SK-N-DZ (cell line): ENCODE results near the gene SRRM3.
A peak's percentile ranks its signal among the peaks of the same experiment; 100 is the strongest.
"Not testable (repeated sequence)": the region's sequence is repeated elsewhere in the genome, so short reads cannot be mapped to it uniquely, and the experiment has no call there.

ENCODE experiments used
- DNase-seq: peaks from one replicate; pipeline ENCODE4 v3.0.0-alpha.2; 2015; ENCODE audit warnings: low spot score

SRRM3 gene

GRCh38 chr7:76226878-76227423 lies 25.3 kb downstream of the SRRM3 start:
- DNase-seq: not testable (repeated sequence)

- DNase-seq: no peak
Measured at GRCh38 chr7:76230214-76230613, 28.5 kb downstream of the SRRM3 start.

DNA sequence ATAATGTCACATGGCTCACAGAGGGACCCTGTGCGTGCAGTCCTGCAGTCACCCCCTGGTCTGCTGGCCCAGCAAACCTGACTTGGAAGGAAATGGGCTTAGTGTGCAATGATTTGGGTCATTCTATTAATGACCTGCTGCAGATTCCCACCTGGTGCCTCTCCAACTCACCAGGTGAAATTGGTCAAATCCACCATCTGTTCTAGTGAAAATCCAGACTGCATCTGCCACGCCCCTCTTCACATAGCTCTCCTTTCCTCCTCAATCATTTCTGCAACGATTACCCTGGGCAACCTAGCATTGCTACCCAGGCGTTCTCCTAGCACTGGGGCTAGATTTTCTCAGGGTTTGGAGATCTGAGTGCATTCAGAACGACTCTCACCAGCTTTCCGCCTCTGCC lies 29.4 kb downstream of the SRRM3 start:
- DNase-seq: no peak

- no peak for DNase-seq
Measured at GRCh38 chr7:76231583-76231982, 29.9 kb downstream of the SRRM3 start.

DNA sequence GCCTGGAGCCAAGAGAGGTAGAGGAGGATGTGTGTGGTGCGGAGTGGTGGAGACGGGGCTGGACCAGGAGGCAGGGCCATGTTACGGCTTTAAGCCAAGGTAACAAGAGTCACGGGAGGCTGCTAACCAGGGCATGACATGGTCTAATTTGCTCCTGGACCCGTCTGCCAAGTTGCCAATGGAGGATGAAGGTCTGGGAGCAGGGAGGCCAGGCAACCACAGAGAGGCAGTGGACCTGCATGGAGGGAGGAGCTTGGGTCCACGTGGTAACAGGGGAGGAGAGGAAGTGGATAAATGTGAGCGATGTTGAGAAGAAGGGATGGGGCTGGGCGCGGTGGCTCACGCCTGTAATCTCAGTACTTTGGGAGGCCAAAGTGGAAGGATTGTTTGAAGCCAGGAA lies 31.0 kb downstream of the SRRM3 start:
- no peak for DNase-seq

GRCh38 chr7:76233538-76234281 lies 32.0 kb downstream of the SRRM3 start:
- no peak for DNase-seq

- DNase-seq: no peak
Measured at GRCh38 chr7:76234282-76234584, 32.5 kb downstream of the SRRM3 start.

- peak; percentile 75 for DNase-seq
Measured at GRCh38 chr7:76234931-76235441, 33.3 kb downstream of the SRRM3 start.

- DNase-seq: no peak
Measured at GRCh38 chr7:76236224-76236623, 34.5 kb downstream of the SRRM3 start.

DNA sequence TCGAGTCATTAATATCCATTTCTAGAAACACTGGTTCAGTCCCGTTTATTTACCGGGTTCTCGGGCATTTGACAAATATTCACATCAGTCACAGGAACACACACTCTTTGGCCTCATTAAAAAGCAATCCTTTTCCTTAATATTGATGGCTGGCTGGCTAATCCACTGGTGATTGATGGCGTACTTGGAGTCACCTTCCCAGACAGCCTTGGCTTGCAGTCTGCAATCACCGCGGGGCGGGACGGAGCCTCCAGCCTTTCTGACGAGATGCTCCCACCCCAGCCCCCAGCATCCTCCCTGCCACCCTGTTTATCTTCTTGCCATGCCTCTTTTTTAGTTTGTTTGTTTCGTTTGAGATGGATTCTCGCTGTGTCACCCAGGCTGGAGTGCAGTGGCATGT lies 36.6 kb downstream of the SRRM3 start:
- no peak for DNase-seq

- DNase-seq: no peak
Measured at GRCh38 chr7:76241141-76241540, 39.4 kb downstream of the SRRM3 start.

DNA sequence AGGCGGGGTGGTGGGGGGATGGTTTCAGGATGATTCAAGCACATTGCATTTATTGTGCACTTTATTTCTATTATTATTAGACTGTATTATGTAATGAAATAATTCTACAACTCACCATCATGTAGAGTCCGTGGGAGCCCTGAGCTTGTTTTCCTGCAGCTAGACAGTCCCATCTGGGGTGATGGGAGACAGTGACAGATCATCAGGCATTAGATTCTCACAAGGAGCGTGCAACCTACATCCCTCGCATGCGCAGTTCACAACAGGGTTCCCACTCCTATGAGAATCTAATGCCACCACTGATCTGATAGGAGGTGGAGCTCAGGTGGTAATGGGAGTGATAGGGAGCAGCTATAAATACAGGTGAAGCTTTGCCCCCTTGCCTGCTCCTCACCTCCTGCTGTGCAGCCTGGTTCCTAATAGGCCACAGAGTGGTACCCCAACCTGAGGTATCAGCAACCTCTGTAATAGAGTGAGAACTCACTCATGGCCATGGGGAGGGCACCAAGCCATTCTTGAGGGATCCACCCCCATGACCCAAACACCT lies 40.9 kb downstream of the SRRM3 start:
- not testable (repeated sequence) for DNase-seq

- DNase-seq: no peak
Measured at GRCh38 chr7:76244781-76245391, 43.2 kb downstream of the SRRM3 start.

DNA sequence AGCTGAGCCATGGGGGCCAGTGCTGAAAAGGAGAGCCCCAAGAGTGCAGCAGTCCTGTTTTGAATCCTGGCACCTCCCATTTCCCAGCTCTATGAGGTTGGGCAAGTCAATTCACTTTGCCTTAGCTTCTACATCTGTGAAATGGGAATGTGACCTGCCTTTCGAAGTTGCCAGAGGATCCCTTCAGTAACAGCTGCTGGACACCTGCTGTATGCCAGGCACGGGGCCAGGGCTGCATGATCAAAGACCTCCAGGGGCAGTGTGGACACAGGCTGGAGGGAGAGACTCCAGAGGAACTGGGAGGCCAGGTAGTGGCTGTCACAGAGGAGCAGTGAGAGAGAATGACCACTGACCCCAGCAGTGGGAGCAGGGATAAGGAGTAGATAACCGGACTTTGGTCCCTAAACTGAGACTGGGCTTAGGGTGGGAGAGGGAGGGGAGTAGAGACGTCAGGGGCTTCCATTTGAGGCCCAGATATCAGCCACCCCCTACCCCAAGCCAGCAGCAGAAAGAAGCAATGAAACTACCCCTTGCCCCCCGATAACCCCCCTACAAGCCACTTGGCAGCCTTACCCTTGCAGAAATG lies 45.2 kb downstream of the SRRM3 start:
- DNase-seq: no peak

DNA sequence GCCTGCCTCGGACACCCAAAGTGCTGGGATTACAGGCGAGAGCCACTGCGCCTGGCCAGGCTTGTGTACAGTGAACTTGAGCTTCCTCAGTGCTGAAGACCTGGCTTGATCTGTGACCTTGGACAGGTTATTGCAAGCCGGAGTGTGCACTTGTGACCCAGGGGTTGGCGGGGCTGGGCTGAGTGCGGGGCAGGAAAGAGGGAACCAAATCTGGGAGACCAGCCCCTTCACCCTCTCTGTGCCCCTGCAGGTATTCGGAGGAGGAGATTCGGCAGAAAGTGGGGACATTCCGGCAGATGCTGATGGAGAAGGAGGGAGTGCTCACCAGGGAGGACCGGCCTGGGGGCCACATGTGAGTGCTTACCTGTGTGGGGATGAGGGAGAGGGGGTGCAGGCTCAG lies 46.2 kb downstream of the SRRM3 start:
- DNase-seq: no peak

GRCh38 chr7:76252021-76252420 lies 50.3 kb downstream of the SRRM3 start:
- DNase-seq: no peak

DNA sequence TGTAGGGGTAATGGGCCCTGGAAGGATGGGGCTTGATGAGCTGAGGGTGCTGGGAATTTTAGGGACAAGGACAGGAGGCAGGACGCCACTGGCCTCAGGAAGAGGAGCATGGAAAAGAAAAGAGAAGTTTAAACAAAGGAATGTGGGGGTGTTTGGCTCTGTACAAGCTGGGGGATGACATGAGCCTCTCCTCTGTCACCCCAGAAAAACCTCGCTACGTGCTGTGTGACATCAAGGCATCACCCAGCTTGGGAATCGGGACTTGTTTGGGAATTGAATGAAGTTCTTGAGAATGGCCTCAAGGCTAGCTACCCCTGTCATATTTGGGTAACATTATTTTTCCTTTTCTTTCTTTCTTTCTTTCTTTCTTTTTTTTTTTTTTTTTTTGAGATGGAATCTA lies 53.1 kb downstream of the SRRM3 start:
- DNase-seq: no peak

GRCh38 chr7:76257973-76258372 lies 56.3 kb downstream of the SRRM3 start:
- DNase-seq: no peak

DNA sequence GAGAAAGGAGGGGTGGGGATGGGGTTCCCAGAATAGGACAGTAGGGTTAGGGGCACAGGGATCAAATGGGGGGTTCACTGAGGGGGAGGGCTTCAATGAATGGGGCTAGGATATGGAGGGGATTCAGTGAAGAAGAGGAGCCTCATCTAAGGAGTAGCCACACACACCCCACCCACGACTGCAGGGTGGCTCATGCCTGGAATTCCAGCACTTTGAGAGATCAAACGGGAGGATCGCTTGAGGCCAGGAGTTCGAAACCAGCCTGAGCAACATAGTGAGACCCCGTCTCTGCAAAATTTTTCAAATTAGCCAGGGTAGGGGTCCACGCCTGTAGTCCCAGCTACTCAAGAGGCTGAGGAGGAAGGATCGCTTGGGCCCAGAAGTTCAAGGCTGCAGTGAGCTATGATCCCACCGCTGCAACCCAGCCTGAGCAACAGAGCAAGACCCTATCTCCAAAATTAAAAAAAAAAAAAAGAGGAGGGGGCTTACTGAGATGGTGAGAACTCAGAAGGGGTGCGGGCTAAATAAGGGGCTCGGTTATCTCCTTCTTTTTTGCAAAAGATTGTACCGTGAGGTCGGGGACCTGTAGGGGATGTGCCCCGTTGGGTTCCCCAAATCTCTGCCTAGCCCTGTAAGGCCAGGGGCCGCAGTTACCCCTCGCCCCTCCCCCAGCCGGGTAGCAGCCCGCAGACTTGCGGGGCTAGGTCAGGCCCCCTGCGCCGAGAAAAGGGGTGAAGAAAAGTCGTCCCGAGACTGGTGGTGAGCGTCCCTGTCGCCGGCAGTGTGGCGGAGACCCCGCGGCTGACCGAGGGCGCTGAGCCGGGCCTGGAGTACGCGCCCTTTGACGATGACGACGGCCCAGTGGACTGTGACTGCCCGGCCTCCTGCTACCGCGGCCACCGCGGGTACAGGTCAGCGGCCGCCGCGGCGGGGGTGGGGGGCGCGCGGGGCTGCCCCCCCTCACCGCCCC lies 57.7 kb downstream of the SRRM3 start:
- no peak for DNase-seq

- no peak for DNase-seq
Measured at GRCh38 chr7:76260171-76260703, 58.5 kb downstream of the SRRM3 start.

DNA sequence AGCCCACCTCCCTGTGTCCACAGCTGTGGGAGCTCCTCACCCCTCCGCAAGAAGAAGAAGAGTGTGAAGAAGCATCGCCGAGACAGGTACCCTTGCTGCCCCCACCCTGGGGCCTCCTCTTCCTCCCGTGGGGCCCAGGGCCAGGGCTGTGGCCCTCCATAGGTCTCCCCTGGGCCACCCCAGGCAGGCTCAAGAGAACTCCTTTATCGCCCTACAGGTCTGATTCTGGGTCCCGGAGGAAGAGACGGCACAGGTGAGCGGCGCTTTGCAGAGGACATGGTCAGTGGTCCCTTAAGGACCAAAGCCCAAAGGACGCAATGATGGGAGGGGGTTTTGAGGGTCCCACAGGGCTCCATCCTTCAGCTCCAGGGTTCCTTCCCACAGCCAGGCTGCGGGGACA lies 59.6 kb downstream of the SRRM3 start:
- no peak for DNase-seq
